Activated T-cell treated with anti-CD3 and anti-CD28 coated beads, Interleukin-2, amount 50 U/mL, for 48 hours (primary cell): Measurements from ENCODE around the gene ARRDC2.
"Not testable (repeated sequence)": the region's sequence is repeated elsewhere in the genome, so short reads cannot be mapped to it uniquely, and the experiment has no call there.

Experiments used
- DNase-seq, 2 experiments: peaks; one replicate each; pipeline ENCODE4 v3.0.0-alpha.2; 2020

The ARRDC2 gene

GRCh38 chr19:18007917-18008673 is at the start of gene ARRDC2:
TSS of gene ARRDC2 (plus strand) at chr19:18008170. CDS start at chr19:18008311, 141 bp downstream.
- peak; percentile 91 for DNase-seq

GRCh38 chr19:17963936-17964691 is 43.9 kb upstream of the ARRDC2 start:
- no peak for DNase-seq

GRCh38 chr19:17965370-17966128 is 42.4 kb upstream of the ARRDC2 start:
- no peak for DNase-seq

- DNase-seq: no peak
Observed at GRCh38 chr19:17966129-17966483, 41.9 kb upstream of the ARRDC2 start.

GRCh38 chr19:17966550-17967256 is 41.3 kb upstream of the ARRDC2 start, which contains the start of gene KCNN1:
TSS of gene KCNN1 (plus strand) at chr19:17967107. CDS start at chr19:17973889, 6,782 bp downstream.
- DNase-seq: no peak

- DNase-seq: no peak
Observed at GRCh38 chr19:17967257-17968051, 40.5 kb upstream of the ARRDC2 start.

- DNase-seq: no peak
Observed at GRCh38 chr19:17968362-17968761, 39.6 kb upstream of the ARRDC2 start.

- DNase-seq: no peak
Observed at GRCh38 chr19:17969096-17969792, 38.7 kb upstream of the ARRDC2 start.

- no peak for DNase-seq
Observed at GRCh38 chr19:17972230-17972629, 35.7 kb upstream of the ARRDC2 start.

- DNase-seq: no peak
Observed at GRCh38 chr19:17973759-17974158, 34.2 kb upstream of the ARRDC2 start.

- no peak for DNase-seq
Observed at GRCh38 chr19:17974551-17974950, 33.4 kb upstream of the ARRDC2 start.

GRCh38 chr19:17975032-17975431 is 32.9 kb upstream of the ARRDC2 start:
- DNase-seq: no peak

GRCh38 chr19:17977021-17977420 is 30.9 kb upstream of the ARRDC2 start:
- DNase-seq: no peak

GRCh38 chr19:17977488-17977887 is 30.5 kb upstream of the ARRDC2 start:
- DNase-seq: no peak

GRCh38 chr19:17981611-17982010 is 26.4 kb upstream of the ARRDC2 start:
- no peak for DNase-seq

GRCh38 chr19:17982430-17982829 is 25.5 kb upstream of the ARRDC2 start:
- no peak for DNase-seq

GRCh38 chr19:17985037-17985818 is 22.7 kb upstream of the ARRDC2 start:
- DNase-seq: no peak

GRCh38 chr19:17986569-17986968 is 21.4 kb upstream of the ARRDC2 start:
- not testable (repeated sequence) for DNase-seq

GRCh38 chr19:17988161-17988560 is 19.8 kb upstream of the ARRDC2 start:
- DNase-seq: no peak

GRCh38 chr19:17989425-17990094 is 18.4 kb upstream of the ARRDC2 start:
- DNase-seq: no peak
